ENCODE measurements around the gene KHDC4. TPM values are rescaled to one million over a fixed set of nuclear protein-coding genes. Genes with fewer than 3 reads are reported as not detected.

KHDC4 gene
- total and polyA plus RNA-seq, 4 donors = 31.5 to 53.5 (median 41.2) TPM

DNA sequence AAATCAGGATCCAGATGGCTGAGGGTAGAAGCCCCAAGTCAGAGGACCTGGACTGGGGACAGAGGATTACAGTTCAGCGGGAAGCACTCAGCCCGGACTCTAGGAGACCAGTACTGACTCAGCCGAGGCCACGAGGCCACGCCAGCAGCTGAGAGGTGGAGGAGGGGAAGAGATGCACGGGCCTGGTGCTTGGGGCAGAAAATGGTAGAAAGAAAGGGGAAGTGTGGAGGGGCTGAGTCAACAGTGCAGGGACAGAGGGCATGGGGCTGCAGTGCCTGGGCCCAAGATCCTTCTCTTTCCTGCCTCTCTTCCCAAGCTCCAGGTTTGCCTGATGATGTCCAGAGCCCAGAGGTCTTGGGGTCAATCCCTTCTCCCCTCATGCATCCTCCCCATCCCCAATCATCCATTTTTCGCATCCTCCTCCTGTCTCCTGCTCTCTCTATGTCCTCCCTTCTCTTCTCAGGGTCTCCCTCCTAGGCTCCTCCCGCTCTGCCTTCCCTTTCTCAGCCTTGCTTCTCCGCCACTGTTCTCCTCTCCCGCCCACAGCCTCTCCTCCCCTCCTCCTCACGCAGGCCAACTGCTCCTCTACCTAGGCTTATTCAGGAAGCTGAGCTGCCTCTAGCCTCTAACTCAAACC, 36.4 kb upstream of the KHDC4 start:
- WGBS (ENCODE audit: insufficient coverage) = 54% methylated on average over 11 of the region's 11 CpGs
- peak in 2 of 6 donors; percentile 10 to 40 for DNase-seq (ENCODE audit: low read depth in 4 of 6, low spot score in 6 of 6)
- no peaks in the 10 kb centered on the region for H3K9me3 ChIP-seq (ENCODE audit: control insufficient read depth, insufficient read depth, low read length)
- H3K4me3 ChIP-seq (ENCODE audit: low read depth, low read length) = no peak overlapping the region
- peaks cover 44% of the 10 kb centered on the region for H3K36me3 ChIP-seq (ENCODE audit: control insufficient read depth, insufficient read depth, low read length)
- peaks cover 93% of the 10 kb centered on the region for H3K4me1 ChIP-seq (ENCODE audit: control insufficient read depth, insufficient read depth, low read length)
- H3K27ac ChIP-seq (ENCODE audit: low read depth, low read length) = peak overlapping the region; percentile 63
- no peaks in the 10 kb centered on the region for H3K27me3 ChIP-seq (ENCODE audit: control insufficient read depth, insufficient read depth, low read length)

- Histone ChIP-seq H3K27ac (ENCODE audit: low read depth, low read length) (peak overlapping the region; percentile 26), H3K36me3 (ENCODE audit: control insufficient read depth, insufficient read depth, low read length) (peaks cover 56% of the 10 kb centered on the region)
These were observed 35.2 kb upstream of the KHDC4 start for GRCh38 chr1:155969377-155969791.

DNA sequence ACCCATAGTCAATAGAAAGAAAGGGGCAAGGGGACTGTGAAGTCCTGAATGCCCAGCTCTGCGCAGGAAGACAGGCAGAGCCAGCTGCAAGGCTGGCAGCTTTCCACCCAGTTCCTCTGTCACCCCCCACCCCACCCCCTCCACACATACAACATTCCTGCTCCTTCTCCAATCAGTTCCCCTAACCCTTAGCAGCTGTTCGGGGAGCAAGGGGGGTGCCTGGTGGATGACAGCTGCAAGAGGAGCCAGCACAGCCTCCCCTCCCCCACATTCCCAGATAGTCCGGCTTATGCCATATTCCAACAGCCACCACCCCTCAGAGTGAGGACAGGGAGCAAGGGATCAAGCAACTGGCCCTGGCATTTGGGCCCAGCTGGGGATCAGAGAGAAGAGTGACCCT, 34.5 kb upstream of the KHDC4 start:
- peaks cover 73% of the 10 kb centered on the region for H3K4me1 ChIP-seq (ENCODE audit: control insufficient read depth, insufficient read depth, low read length)
- peaks cover 63% of the 10 kb centered on the region for H3K36me3 ChIP-seq (ENCODE audit: control insufficient read depth, insufficient read depth, low read length)
- peak overlapping the region; percentile 76 for H3K27ac ChIP-seq (ENCODE audit: low read depth, low read length)
- no peaks in the 10 kb centered on the region for H3K9me3 ChIP-seq (ENCODE audit: control insufficient read depth, insufficient read depth, low read length)
- no peak overlapping the region for H3K4me3 ChIP-seq (ENCODE audit: low read depth, low read length)
- WGBS (ENCODE audit: insufficient coverage) = no CpG with 5 or more reads among the region's 3 CpGs
- DNase-seq (ENCODE audit: low read depth in 4 of 6, low spot score in 6 of 6) = peak in 5 of 6 donors; percentile 17 to 91 (median 65)
- H3K27me3 ChIP-seq (ENCODE audit: control insufficient read depth, insufficient read depth, low read length) = no peaks in the 10 kb centered on the region

More at GRCh38 chr1:155969377-155969791, 35.2 kb upstream of the KHDC4 start:
- Histone ChIP-seq H3K27me3 (ENCODE audit: control insufficient read depth, insufficient read depth, low read length) (no peaks in the 10 kb centered on the region), H3K4me3 (ENCODE audit: low read depth, low read length) (no peak overlapping the region), H3K9me3 (ENCODE audit: control insufficient read depth, insufficient read depth, low read length) (no peaks in the 10 kb centered on the region), H3K4me1 (ENCODE audit: control insufficient read depth, insufficient read depth, low read length) (peaks cover 80% of the 10 kb centered on the region)
- WGBS (ENCODE audit: insufficient coverage) = 56% methylated on average over 3 of the region's 9 CpGs
- peak in 1 of 6 donors; percentile 38 for DNase-seq (ENCODE audit: low read depth in 4 of 6, low spot score in 6 of 6)

- H3K4me1 ChIP-seq (ENCODE audit: control insufficient read depth, insufficient read depth, low read length) = peaks cover 68% of the 10 kb centered on the region
- DNase-seq (ENCODE audit: low read depth in 4 of 6, low spot score in 6 of 6) = no peak
- WGBS (ENCODE audit: insufficient coverage) = 22% methylated on average over 3 of the region's 7 CpGs
- H3K9me3 ChIP-seq (ENCODE audit: control insufficient read depth, insufficient read depth, low read length) = no peaks in the 10 kb centered on the region
- no peak overlapping the region for H3K4me3 ChIP-seq (ENCODE audit: low read depth, low read length)
- H3K27ac ChIP-seq (ENCODE audit: low read depth, low read length) = peak overlapping the region; percentile 76
- H3K27me3 ChIP-seq (ENCODE audit: control insufficient read depth, insufficient read depth, low read length) = no peaks in the 10 kb centered on the region
- peaks cover 69% of the 10 kb centered on the region for H3K36me3 ChIP-seq (ENCODE audit: control insufficient read depth, insufficient read depth, low read length)
These were observed 33.8 kb upstream of the KHDC4 start for GRCh38 chr1:155968051-155968400.

DNA sequence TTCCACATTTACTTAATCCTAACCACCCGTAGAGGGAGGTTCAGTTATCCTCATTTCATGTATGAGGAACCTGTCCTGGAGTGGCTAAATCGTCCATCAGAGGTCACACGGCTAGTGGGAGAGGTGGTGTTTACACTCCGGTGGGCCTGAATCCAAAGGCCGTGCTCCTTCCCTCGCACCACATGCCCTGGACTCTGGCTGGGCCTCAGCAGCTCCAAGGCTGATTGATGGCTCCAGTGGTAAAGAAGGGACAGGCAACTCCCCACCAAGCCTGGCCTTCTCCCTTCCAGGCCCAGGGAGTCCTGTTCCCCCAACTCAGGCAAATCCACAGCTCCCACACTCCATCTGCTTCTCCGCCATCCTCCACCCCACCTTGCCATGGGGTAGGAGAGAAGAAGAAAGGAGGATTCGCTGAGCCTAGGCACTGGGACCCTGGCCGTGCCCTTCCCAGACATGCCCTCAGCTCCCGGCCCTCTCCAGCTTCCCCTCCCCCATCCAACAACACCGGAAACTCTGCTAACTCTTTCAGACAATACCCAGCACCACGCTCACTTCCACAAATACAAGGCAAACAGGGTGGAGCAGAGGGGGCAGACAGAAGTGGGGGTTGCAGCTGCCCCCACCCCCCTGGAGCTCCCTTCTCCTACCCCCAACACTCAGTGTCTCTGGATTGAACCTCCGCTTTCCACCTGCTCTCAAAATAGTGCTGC, 33.3 kb upstream of the KHDC4 start:
- peak overlapping the region; percentile 76 for H3K27ac ChIP-seq (ENCODE audit: low read depth, low read length)
- 26% methylated on average over 8 of the region's 13 CpGs for WGBS (ENCODE audit: insufficient coverage)
- no peaks in the 10 kb centered on the region for H3K9me3 ChIP-seq (ENCODE audit: control insufficient read depth, insufficient read depth, low read length)
- H3K4me1 ChIP-seq (ENCODE audit: control insufficient read depth, insufficient read depth, low read length) = peaks cover 69% of the 10 kb centered on the region
- H3K4me3 ChIP-seq (ENCODE audit: low read depth, low read length) = no peak overlapping the region
- H3K27me3 ChIP-seq (ENCODE audit: control insufficient read depth, insufficient read depth, low read length) = no peaks in the 10 kb centered on the region
- no peak for DNase-seq (ENCODE audit: low read depth in 4 of 6, low spot score in 6 of 6)
- peaks cover 74% of the 10 kb centered on the region for H3K36me3 ChIP-seq (ENCODE audit: control insufficient read depth, insufficient read depth, low read length)

GRCh38 chr1:155966750-155967149, 32.5 kb upstream of the KHDC4 start:
- no peak for DNase-seq (ENCODE audit: low read depth in 4 of 6, low spot score in 6 of 6)
- Histone ChIP-seq H3K27ac (ENCODE audit: low read depth, low read length) (no peak overlapping the region), H3K4me1 (ENCODE audit: control insufficient read depth, insufficient read depth, low read length) (peaks cover 65% of the 10 kb centered on the region), H3K36me3 (ENCODE audit: control insufficient read depth, insufficient read depth, low read length) (peaks cover 76% of the 10 kb centered on the region), H3K4me3 (ENCODE audit: low read depth, low read length) (no peak overlapping the region), H3K27me3 (ENCODE audit: control insufficient read depth, insufficient read depth, low read length) (no peaks in the 10 kb centered on the region), H3K9me3 (ENCODE audit: control insufficient read depth, insufficient read depth, low read length) (no peaks in the 10 kb centered on the region)
- no CpG with 5 or more reads among the region's 7 CpGs for WGBS (ENCODE audit: insufficient coverage)

DNA sequence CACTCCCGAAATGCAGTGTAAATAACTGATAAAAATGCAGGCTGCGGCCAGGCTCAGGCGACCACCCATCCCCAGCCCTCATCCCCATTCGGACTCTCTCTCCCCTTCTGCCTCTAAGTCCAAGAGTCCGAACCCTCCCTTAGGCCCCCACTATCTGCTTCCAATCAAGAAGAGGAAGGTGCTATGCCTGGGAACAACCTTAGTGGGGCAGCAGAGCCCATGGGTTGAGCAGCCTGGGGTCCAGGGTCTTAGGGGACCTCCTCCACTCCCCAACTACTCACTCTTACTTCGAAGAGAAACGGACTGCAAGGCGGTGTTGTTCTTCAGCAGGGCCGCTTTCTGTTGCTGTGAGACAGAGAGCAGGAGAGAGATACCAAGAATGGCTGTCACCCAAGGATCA, 31.9 kb upstream of the KHDC4 start:
- Histone ChIP-seq H3K4me3 (ENCODE audit: low read depth, low read length) (no peak overlapping the region), H3K27me3 (ENCODE audit: control insufficient read depth, insufficient read depth, low read length) (no peaks in the 10 kb centered on the region), H3K9me3 (ENCODE audit: control insufficient read depth, insufficient read depth, low read length) (no peaks in the 10 kb centered on the region), H3K27ac (ENCODE audit: low read depth, low read length) (no peak overlapping the region), H3K36me3 (ENCODE audit: control insufficient read depth, insufficient read depth, low read length) (peaks cover 82% of the 10 kb centered on the region), H3K4me1 (ENCODE audit: control insufficient read depth, insufficient read depth, low read length) (peaks cover 63% of the 10 kb centered on the region)
- WGBS (ENCODE audit: insufficient coverage) = 86% methylated on average over 6 of the region's 9 CpGs
- DNase-seq (ENCODE audit: low read depth in 4 of 6, low spot score in 6 of 6) = no peak

DNA sequence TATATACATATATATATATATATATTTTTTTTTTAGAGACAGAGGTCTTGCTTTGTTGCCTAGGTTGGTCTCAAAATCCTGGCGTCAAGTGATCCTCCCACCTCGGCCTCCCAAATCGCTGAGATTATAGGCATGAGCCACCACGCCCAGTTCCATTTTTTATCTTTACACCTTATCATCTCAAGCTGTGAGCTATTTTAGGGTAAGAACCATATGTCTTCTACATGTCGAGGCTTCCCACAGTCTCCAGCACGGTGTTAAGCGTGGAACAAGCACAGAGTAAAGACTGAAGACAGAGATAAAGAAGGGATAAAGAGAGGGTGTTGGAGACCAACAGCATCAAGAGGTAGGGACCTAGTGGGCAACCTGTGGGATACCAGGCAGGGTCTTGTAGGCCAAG, 30.0 kb upstream of the KHDC4 start:
- DNase-seq (ENCODE audit: low read depth in 4 of 6, low spot score in 6 of 6) = no peak
- H3K27ac ChIP-seq (ENCODE audit: low read depth, low read length) = no peak overlapping the region
- no peaks in the 10 kb centered on the region for H3K27me3 ChIP-seq (ENCODE audit: control insufficient read depth, insufficient read depth, low read length)
- WGBS (ENCODE audit: insufficient coverage) = 100% methylated on average over 3 of the region's 7 CpGs
- H3K9me3 ChIP-seq (ENCODE audit: control insufficient read depth, insufficient read depth, low read length) = no peaks in the 10 kb centered on the region
- H3K4me3 ChIP-seq (ENCODE audit: low read depth, low read length) = no peak overlapping the region
- H3K36me3 ChIP-seq (ENCODE audit: control insufficient read depth, insufficient read depth, low read length) = peaks cover 91% of the 10 kb centered on the region
- H3K4me1 ChIP-seq (ENCODE audit: control insufficient read depth, insufficient read depth, low read length) = peaks cover 47% of the 10 kb centered on the region

GRCh38 chr1:155962599-155963211, 28.5 kb upstream of the KHDC4 start:
- H3K4me3 ChIP-seq (ENCODE audit: low read depth, low read length) = no peak overlapping the region
- H3K27me3 ChIP-seq (ENCODE audit: control insufficient read depth, insufficient read depth, low read length) = no peaks in the 10 kb centered on the region
- DNase-seq (ENCODE audit: low read depth in 4 of 6, low spot score in 6 of 6) = no peak
- no peak overlapping the region for H3K27ac ChIP-seq (ENCODE audit: low read depth, low read length)
- H3K9me3 ChIP-seq (ENCODE audit: control insufficient read depth, insufficient read depth, low read length) = no peaks in the 10 kb centered on the region
- WGBS (ENCODE audit: insufficient coverage) = 94% methylated on average over 16 of the region's 18 CpGs
- peaks cover 93% of the 10 kb centered on the region for H3K36me3 ChIP-seq (ENCODE audit: control insufficient read depth, insufficient read depth, low read length)
- H3K4me1 ChIP-seq (ENCODE audit: control insufficient read depth, insufficient read depth, low read length) = peaks cover 32% of the 10 kb centered on the region

All from spinal cord (tissue), 10 donors.